ENCODE data around the gene CABLES1. TPM values are rescaled to one million over a fixed set of nuclear protein-coding genes. Genes with fewer than 3 reads are reported as not detected.

CABLES1 gene
- polyA plus RNA-seq, 3 donors: 0.09 to 0.15 TPM; not detected in 1

DNA sequence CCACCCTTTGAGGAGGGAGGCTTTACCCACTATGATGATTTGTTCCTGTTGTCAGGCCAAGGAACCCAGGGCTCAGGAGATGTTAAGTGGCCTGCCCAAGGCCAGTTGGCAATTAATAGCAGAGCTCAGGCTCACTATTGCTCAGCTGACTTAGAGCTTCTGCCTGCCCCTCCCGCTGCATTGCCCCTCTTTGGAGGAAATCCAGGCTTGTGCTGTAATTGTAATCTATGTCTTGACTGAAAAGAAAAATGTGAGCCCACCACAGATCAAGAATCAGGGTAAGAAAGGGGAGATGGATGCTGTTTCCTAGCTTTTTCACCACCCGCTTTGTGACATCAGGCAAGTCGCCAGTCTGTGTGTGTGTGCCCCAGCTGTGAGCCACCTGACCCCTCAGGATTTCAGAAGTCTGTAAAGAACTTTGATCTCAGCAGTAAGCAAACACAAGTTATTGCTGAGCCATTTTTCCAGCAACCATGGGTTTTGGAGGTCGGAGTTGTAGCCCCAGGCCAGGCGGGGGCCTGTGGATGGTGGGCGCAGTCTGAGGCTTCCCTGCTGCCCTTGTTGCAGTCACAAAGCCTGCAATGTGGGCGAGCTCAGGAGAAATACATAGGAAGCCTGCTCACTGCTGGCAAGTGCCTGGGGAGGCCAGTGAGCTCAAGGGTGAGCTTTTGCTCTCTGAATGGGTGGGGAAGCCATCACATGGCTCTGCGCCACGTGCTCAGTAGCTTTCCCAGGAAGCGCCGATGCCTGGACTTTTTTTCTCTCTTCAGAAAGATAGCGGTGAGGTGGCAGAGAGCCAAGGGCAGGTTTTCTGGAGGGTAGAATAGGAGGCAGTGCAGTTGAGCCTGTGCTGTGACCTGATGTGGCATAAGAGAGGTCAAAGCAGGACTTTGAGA lies 6.1 kb downstream of the CABLES1 start:
- Mint-ChIP-seq H3K27me3 (ENCODE audit: low read depth in 3 of 3) (peaks cover 30 to 44% (median 31%) of the 10 kb centered on the region in 3 donors), H3K4me3 (no peak overlapping the region), H3K27ac (no peak overlapping the region), H3K36me3 (peaks cover 5 to 7% of the 10 kb centered on the region in 2 donors), H3K9me3 (peaks cover 0 to 9% (median 1%) of the 10 kb centered on the region in 7 donors), H3K4me1 (peaks cover 37% of the 10 kb centered on the region)
- 74% methylated on average over 11 of the region's 12 CpGs for WGBS (ENCODE audit: insufficient coverage)
- Histone ChIP-seq H3K27ac (ENCODE audit: low read depth in 1 of 2, low read length in 2 of 2) (no peak overlapping the region), H3K4me2 (replicated peaks; ENCODE audit: extremely low read depth, low read length, poor library complexity, severe bottlenecking) (no peak overlapping the region), H3K4me1 (ENCODE audit: control insufficient read depth in 1 of 2, insufficient read depth in 2 of 2, low read length in 2 of 2) (peaks cover 28 to 35% of the 10 kb centered on the region in 2 donors), H2AFZ (ENCODE audit: insufficient read depth, low read depth, low read length, poor library complexity, severe bottlenecking) (no peak overlapping the region), H3K36me3 (replicated peaks in 1 of 2; ENCODE audit: control insufficient read depth in 1 of 2, insufficient read depth in 2 of 2, low read length in 2 of 2) (no peaks in the 10 kb centered on the region), H3K27me3 (ENCODE audit: control insufficient read depth in 2 of 2, insufficient read depth in 2 of 2, low read length in 2 of 2) (peaks cover 24 to 25% of the 10 kb centered on the region in 2 donors), H4K20me1 (ENCODE audit: insufficient read depth, low read length) (no peaks in the 10 kb centered on the region), H3K9ac (ENCODE audit: insufficient read depth, low read length, poor library complexity, severe bottlenecking) (no peak overlapping the region), H3K79me2 (ENCODE audit: insufficient read depth, low read length) (no peaks in the 10 kb centered on the region), H3K4me3 (replicated peaks in 1 of 3; ENCODE audit: low read depth in 2 of 3, low read length in 3 of 3) (no peak overlapping the region), H3K9me3 (replicated peaks in 1 of 2; ENCODE audit: control insufficient read depth in 1 of 2, insufficient read depth in 1 of 2, low read length in 2 of 2) (peaks cover 0 to 14% of the 10 kb centered on the region in 2 donors)
- DNase-seq: no peak
- intact Hi-C loops (cut with micrococcal nuclease): no loop called here
- no peak for TF ChIP-seq CTCF (IDR thresholded peaks at IDR 0.05)

DNA sequence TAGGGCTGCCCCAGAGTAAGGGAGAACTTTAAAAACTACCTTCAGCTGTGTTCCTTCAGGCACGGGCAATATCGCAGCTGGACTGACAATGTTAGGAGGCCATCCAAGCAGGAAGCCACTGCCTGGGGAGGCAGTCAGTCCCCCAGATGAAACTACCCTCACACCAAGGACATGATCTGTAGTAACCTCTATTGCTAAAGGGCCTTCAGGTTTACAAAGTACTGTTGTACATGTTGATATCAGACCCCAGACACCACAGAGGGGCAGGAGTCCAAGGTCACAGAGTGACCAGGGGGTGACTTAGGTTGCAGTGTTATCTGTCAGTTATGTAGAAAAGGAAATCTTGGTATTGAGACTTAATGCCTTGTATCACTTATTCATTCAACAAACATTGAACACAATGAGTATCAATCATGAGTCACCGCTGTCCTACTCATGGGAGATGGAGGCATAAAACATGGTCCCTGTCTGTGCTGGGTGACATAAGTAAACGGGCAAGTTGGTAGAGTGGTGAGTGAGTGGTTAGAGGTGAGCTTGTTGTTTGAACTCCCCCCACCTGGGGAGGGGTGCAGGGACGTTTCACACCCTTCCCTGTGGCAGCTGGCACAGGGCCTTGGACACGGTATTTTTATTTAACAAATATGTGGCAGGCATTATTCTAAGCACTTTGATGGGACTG lies 7.1 kb downstream of the CABLES1 start:
- Histone ChIP-seq H3K4me1 (ENCODE audit: control insufficient read depth in 1 of 2, insufficient read depth in 2 of 2, low read length in 2 of 2) (peaks cover 20 to 25% of the 10 kb centered on the region in 2 donors), H3K36me3 (replicated peaks in 1 of 2; ENCODE audit: control insufficient read depth in 1 of 2, insufficient read depth in 2 of 2, low read length in 2 of 2) (no peaks in the 10 kb centered on the region)
- H3K4me3 Mint-ChIP-seq: no peak overlapping the region

More for the DNA sequence above, 7.1 kb downstream of the CABLES1 start:
- peaks cover 19 to 34% (median 20%) of the 10 kb centered on the region in 3 donors for H3K27me3 Mint-ChIP-seq (ENCODE audit: low read depth in 3 of 3)
- no peak for DNase-seq
- H3K4me2 ChIP-seq (replicated peaks; ENCODE audit: extremely low read depth, low read length, poor library complexity, severe bottlenecking): no peak overlapping the region
- H3K27me3 ChIP-seq (ENCODE audit: control insufficient read depth in 2 of 2, insufficient read depth in 2 of 2, low read length in 2 of 2): peaks cover 14 to 15% of the 10 kb centered on the region in 2 donors
- TF ChIP-seq CTCF (IDR thresholded peaks at IDR 0.05): no peak
- H3K79me2 ChIP-seq (ENCODE audit: insufficient read depth, low read length): no peaks in the 10 kb centered on the region
- intact Hi-C loops (cut with micrococcal nuclease): no loop called here
- H3K4me3 ChIP-seq (replicated peaks in 1 of 3; ENCODE audit: low read depth in 2 of 3, low read length in 3 of 3): no peak overlapping the region
- WGBS (ENCODE audit: insufficient coverage): 67% methylated on average over 2 of the region's 6 CpGs
- H3K27ac ChIP-seq (ENCODE audit: low read depth in 1 of 2, low read length in 2 of 2): no peak overlapping the region
- peaks cover 0 to 4% (median 0%) of the 10 kb centered on the region in 7 donors for H3K9me3 Mint-ChIP-seq
- no peaks in the 10 kb centered on the region for H4K20me1 ChIP-seq (ENCODE audit: insufficient read depth, low read length)
- H3K36me3 Mint-ChIP-seq: peaks cover 0 to 4% of the 10 kb centered on the region in 2 donors
- H2AFZ ChIP-seq (ENCODE audit: insufficient read depth, low read depth, low read length, poor library complexity, severe bottlenecking): peak overlapping the region; percentile 6
- H3K4me1 Mint-ChIP-seq: peaks cover 27% of the 10 kb centered on the region
- no peak overlapping the region for H3K27ac Mint-ChIP-seq
- H3K9me3 ChIP-seq (replicated peaks in 1 of 2; ENCODE audit: control insufficient read depth in 1 of 2, insufficient read depth in 1 of 2, low read length in 2 of 2): peaks cover 0 to 6% of the 10 kb centered on the region in 2 donors
- H3K9ac ChIP-seq (ENCODE audit: insufficient read depth, low read length, poor library complexity, severe bottlenecking): no peak overlapping the region
